ENCODE data around the gene KCNJ1.

The KCNJ1 gene

GRCh38 chr11:128824191-128825049, 42.7 kb downstream of the KCNJ1 start:
- POLR2A ChIA-PET: no interaction called here
- CTCF ChIA-PET: interaction anchor here (1.6 kb wide), 1 partner anchor 667 kb away, joined by 4 read pairs; no protein-coding TSS in a partner anchor
- no peak for DNase-seq (ENCODE audit: extremely low spot score)
- TF ChIP-seq CTCF (IDR thresholded peaks at IDR 0.05; ENCODE audit: control extremely low read depth, extremely low read depth, low read depth, missing control alignments): no peak

GRCh38 chr11:128823753-128824152, 43.3 kb downstream of the KCNJ1 start:
- ChIA-PET POLR2A (no interaction called here), CTCF (interaction anchor here (0.6 to 1.6 kb wide), 2 partner anchors 66 to 666 kb away, joined by 3 to 4 read pairs; no protein-coding TSS in a partner anchor)
- no peak for TF ChIP-seq CTCF (IDR thresholded peaks at IDR 0.05; ENCODE audit: control extremely low read depth, extremely low read depth, low read depth, missing control alignments)
- DNase-seq (ENCODE audit: extremely low spot score): no peak

- TF ChIP-seq CTCF (IDR thresholded peaks at IDR 0.05; ENCODE audit: control extremely low read depth, extremely low read depth, low read depth, missing control alignments): no peak
- no peak for DNase-seq (ENCODE audit: extremely low spot score)
- ChIA-PET CTCF (interaction anchor here (1.0 to 3.1 kb wide), 2 partner anchors 9 to 14 kb away, joined by 3 to 37 read pairs; no protein-coding TSS in a partner anchor), POLR2A (no interaction called here)
Observed at GRCh38 chr11:128822130-128822529, 45.0 kb downstream of the KCNJ1 start.

- no peak for TF ChIP-seq CTCF (IDR thresholded peaks at IDR 0.05; ENCODE audit: control extremely low read depth, extremely low read depth, low read depth, missing control alignments)
- no peak for DNase-seq (ENCODE audit: extremely low spot score)
- CTCF ChIA-PET: interaction anchor here (0.7 to 3.1 kb wide), 3 partner anchors 9 to 630 kb away, joined by 3 to 37 read pairs (median 3); no protein-coding TSS in a partner anchor
- POLR2A ChIA-PET: no interaction called here
Observed at GRCh38 chr11:128821556-128821955, 45.5 kb downstream of the KCNJ1 start.

GRCh38 chr11:128819198-128819597, 47.9 kb downstream of the KCNJ1 start:
- no peak for TF ChIP-seq CTCF (IDR thresholded peaks at IDR 0.05; ENCODE audit: control extremely low read depth, extremely low read depth, low read depth, missing control alignments)
- no peak for DNase-seq (ENCODE audit: extremely low spot score)
- ChIA-PET CTCF (no interaction called here), POLR2A (no interaction called here)

- ChIA-PET POLR2A (no interaction called here), CTCF (interaction anchor here (1.3 to 1.8 kb wide), 2 partner anchors 15 to 17 kb away, joined by 3 to 5 read pairs; no protein-coding TSS in a partner anchor)
- TF ChIP-seq CTCF (IDR thresholded peaks at IDR 0.05; ENCODE audit: control extremely low read depth, extremely low read depth, low read depth, missing control alignments): no peak
- no peak for DNase-seq (ENCODE audit: extremely low spot score)
Observed at GRCh38 chr11:128814856-128815705, 52.0 kb downstream of the KCNJ1 start.
